Ovary (tissue), 3 donors: Measurements from ENCODE around the gene MPIG6B.

Experiments used
- CTCF ChIP-seq, 3 donors: fragments of 450-650 bp in 2 of 3; fragments of 200-600 bp in 1 of 3; IDR thresholded peaks; one replicate each; pipeline versions ENCODE4 v1.5.1 to v1.8.0; 2016 to 2022; ENCODE audit warnings: antibody characterized with exemption in 3 of 3, mild to moderate bottlenecking in 1 of 3
- EP300 ChIP-seq: sonication (generic); formaldehyde crosslinking; IDR thresholded peaks from one replicate; pipeline ENCODE4 v1.6.1; 2017; ENCODE audit warnings: antibody characterized with exemption
- POLR2A ChIP-seq: fragments of 450-650 bp; IDR thresholded peaks from one replicate; pipeline ENCODE4 v1.6.1; 2017; ENCODE audit warnings: antibody characterized with exemption, mild to moderate bottlenecking, moderate library complexity
- donor health status: DM: no; HTN: no; CAD: no.

DNA sequence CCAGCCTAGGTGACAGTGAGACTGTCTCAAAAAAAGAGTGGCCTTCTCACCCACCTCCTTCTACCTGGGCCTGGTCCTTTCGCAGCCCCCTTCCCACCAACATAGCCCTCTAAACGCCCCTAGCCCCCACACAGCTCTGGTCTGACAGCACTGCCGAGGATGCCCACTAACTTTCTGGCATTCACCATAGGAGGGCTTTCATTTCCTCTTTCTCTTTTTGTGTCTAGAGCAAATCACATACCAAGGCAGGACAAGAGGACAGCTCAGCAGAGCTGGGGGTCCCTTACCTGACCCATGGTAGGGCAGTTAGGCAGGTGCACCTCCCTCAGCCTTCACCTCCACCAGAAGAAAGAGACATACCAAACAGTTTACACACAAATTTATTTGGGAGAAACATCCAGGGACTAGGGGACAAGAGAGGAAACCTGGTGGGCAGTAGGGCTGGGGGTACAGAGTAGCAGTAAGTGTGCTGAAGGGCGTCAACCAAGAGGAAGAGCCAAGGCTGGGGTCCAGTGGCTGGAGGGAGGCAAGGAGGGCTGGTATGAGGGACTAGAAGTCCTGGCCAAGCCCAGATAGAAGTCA is 46.8 kb upstream of the MPIG6B start:
- no peak for TF ChIP-seq CTCF (IDR thresholded peaks at IDR 0.05)
- TF ChIP-seq POLR2A, result no peak
- TF ChIP-seq EP300, result no peak
